ENCODE results near the gene ZXDC.
A peak's percentile ranks its signal among the peaks of the same experiment; 100 is the strongest.

Gene ZXDC

GRCh38 chr3:126475413-126476114, at the start of gene ZXDC:
TSS of gene ZXDC (minus strand) at chr3:126475891. CDS start at chr3:126475865, 26 bp downstream.
- TF ChIP-seq EZH2phosphoT487 (IDR thresholded peaks at IDR 0.05; ENCODE audit: borderline replicate concordance) (no peak), CTCF (conservative IDR thresholded peaks at IDR 0.05; ENCODE audit: low read length) (peak; percentile 39)
- H3K4me1 ChIP-seq (ENCODE audit: insufficient read depth, low read length, poor library complexity, severe bottlenecking), result peaks cover 38% of the 10 kb centered on the region
- peaks cover 11% of the 10 kb centered on the region for H3K36me3 ChIP-seq (ENCODE audit: insufficient read depth, low read length)
- no peaks in the 10 kb centered on the region for H3K9me2 ChIP-seq (replicated peaks; ENCODE audit: low read depth, low read length)
- peak within 1 kb of the TSS; percentile 75 for H2AFZ ChIP-seq (ENCODE audit: low read length)
- H3K79me2 ChIP-seq (ENCODE audit: insufficient read depth, low read length), result peaks cover 46% of the 10 kb centered on the region
- H3F3A ChIP-seq (ENCODE audit: low read depth), result peaks cover 4% of the 10 kb centered on the region; the same call in 1 of the 2 replicates
- H3K27me3 ChIP-seq (ENCODE audit: insufficient read depth, low read length, poor library complexity, severe bottlenecking), result no peaks in the 10 kb centered on the region
- peaks cover 44% of the 10 kb centered on the region for H4K20me1 ChIP-seq (ENCODE audit: insufficient read depth, low read length, poor library complexity, severe bottlenecking)
- H3K9ac ChIP-seq (ENCODE audit: low read depth, low read length, poor library complexity, severe bottlenecking), result peak within 1 kb of the TSS; percentile 90
- peak within 1 kb of the TSS; percentile 81 for H3K4me3 ChIP-seq (ENCODE audit: low read length, poor library complexity, severe bottlenecking)
- H3K9me3 ChIP-seq (ENCODE audit: insufficient read depth, low read depth, low read length), result no peaks in the 10 kb centered on the region
- peak within 1 kb of the TSS; percentile 94 for H3K4me2 ChIP-seq (ENCODE audit: low read depth, low read length, poor library complexity, severe bottlenecking)

- Histone ChIP-seq H3K4me2 (ENCODE audit: low read depth, low read length, poor library complexity, severe bottlenecking) (peak overlapping the region; percentile 68), H3K9me3 (ENCODE audit: insufficient read depth, low read depth, low read length) (no peaks in the 10 kb centered on the region), H3F3A (ENCODE audit: low read depth) (no peaks in the 10 kb centered on the region), H3K79me2 (ENCODE audit: insufficient read depth, low read length) (no peaks in the 10 kb centered on the region), H3K36me3 (ENCODE audit: insufficient read depth, low read length) (no peaks in the 10 kb centered on the region), H3K9me2 (replicated peaks; ENCODE audit: low read depth, low read length) (no peaks in the 10 kb centered on the region), H2AFZ (ENCODE audit: low read length) (no peak overlapping the region), H4K20me1 (ENCODE audit: insufficient read depth, low read length, poor library complexity, severe bottlenecking) (no peaks in the 10 kb centered on the region), H3K4me3 (ENCODE audit: low read length, poor library complexity, severe bottlenecking) (peak overlapping the region; percentile 67), H3K9ac (ENCODE audit: low read depth, low read length, poor library complexity, severe bottlenecking) (peak overlapping the region; percentile 59), H3K4me1 (ENCODE audit: insufficient read depth, low read length, poor library complexity, severe bottlenecking) (peaks cover 62% of the 10 kb centered on the region), H3K27me3 (ENCODE audit: insufficient read depth, low read length, poor library complexity, severe bottlenecking) (no peaks in the 10 kb centered on the region)
- TF ChIP-seq EZH2phosphoT487 (IDR thresholded peaks at IDR 0.05; ENCODE audit: borderline replicate concordance) (no peak), CTCF (conservative IDR thresholded peaks at IDR 0.05; ENCODE audit: low read length) (no peak)
These were observed 49.6 kb upstream of the ZXDC start for GRCh38 chr3:126525091-126525852.

- Histone ChIP-seq H3K9me3 (ENCODE audit: insufficient read depth, low read depth, low read length) (no peaks in the 10 kb centered on the region), H3K9me2 (replicated peaks; ENCODE audit: low read depth, low read length) (no peaks in the 10 kb centered on the region), H3F3A (ENCODE audit: low read depth) (no peaks in the 10 kb centered on the region), H3K4me2 (ENCODE audit: low read depth, low read length, poor library complexity, severe bottlenecking) (peak overlapping the region; percentile 68), H3K4me1 (ENCODE audit: insufficient read depth, low read length, poor library complexity, severe bottlenecking) (peaks cover 57% of the 10 kb centered on the region), H3K4me3 (ENCODE audit: low read length, poor library complexity, severe bottlenecking) (peak overlapping the region; percentile 67), H3K9ac (ENCODE audit: low read depth, low read length, poor library complexity, severe bottlenecking) (peak overlapping the region; percentile 59), H4K20me1 (ENCODE audit: insufficient read depth, low read length, poor library complexity, severe bottlenecking) (no peaks in the 10 kb centered on the region), H3K36me3 (ENCODE audit: insufficient read depth, low read length) (no peaks in the 10 kb centered on the region), H3K79me2 (ENCODE audit: insufficient read depth, low read length) (no peaks in the 10 kb centered on the region), H2AFZ (ENCODE audit: low read length) (no peak overlapping the region), H3K27me3 (ENCODE audit: insufficient read depth, low read length, poor library complexity, severe bottlenecking) (no peaks in the 10 kb centered on the region)
- TF ChIP-seq EZH2phosphoT487 (IDR thresholded peaks at IDR 0.05; ENCODE audit: borderline replicate concordance) (no peak), CTCF (conservative IDR thresholded peaks at IDR 0.05; ENCODE audit: low read length) (no peak)
These were observed 48.8 kb upstream of the ZXDC start for GRCh38 chr3:126524429-126524988.

All from Loucy (cell line).